ENCODE data around the gene GOLGA6L22. TPM values are rescaled to one million over a fixed set of nuclear protein-coding genes. Genes with fewer than 3 reads are reported as not detected.
"Not testable (repeated sequence)": the region's sequence is repeated elsewhere in the genome, so short reads cannot be mapped to it uniquely, and the experiment has no call there.

Gene GOLGA6L22, protein sequence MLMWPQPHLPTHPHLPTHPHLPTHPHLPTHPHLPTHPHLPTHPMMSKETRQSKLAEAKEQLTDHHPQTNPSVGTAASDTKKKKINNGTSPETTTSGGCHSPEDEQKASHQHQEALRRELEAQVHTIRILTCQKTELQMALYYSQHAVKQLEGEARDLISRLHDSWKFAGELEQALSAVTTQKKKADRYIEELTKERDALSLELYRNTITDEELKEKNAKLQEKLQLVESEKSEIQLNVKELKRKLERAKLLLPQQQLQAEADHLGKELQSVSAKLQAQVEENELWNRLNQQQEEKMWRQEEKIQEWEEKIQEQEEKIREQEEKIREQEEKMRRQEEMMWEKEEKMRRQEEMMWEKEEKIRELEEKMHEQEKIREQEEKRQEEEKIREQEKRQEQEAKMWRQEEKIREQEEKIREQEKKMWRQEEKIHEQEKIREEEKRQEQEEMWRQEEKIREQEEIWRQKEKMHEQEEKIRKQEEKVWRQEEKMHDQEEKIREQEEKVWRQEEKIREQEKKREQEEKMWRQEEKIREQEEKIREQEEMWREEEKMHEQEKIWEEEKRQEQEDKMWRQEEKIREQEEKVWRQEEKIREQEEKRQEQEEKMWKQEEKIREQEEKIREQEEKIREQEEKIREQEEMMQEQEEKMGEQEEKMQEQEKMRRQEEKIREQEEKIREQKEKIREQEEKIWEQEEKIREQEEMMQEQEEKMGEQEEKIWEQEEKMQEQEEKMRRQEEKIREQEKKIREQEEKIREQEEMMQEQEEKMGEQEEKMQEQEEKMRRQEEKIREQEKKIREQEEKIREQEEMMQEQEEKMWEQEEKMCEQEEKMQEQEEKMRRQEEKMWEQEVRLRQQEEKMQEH
- total RNA-seq, result not detected
- long read RNA-seq, result 0 reads

GRCh38 chr15:22458603-22459002 lies at the start of gene GOLGA6L22:
GOLGA6L22 (plus strand) TSS chr15:22458903; CDS start chr15:22458994, 91 bp downstream.
- DNase-seq (ENCODE audit: low spot score), result not testable (repeated sequence)

DNA sequence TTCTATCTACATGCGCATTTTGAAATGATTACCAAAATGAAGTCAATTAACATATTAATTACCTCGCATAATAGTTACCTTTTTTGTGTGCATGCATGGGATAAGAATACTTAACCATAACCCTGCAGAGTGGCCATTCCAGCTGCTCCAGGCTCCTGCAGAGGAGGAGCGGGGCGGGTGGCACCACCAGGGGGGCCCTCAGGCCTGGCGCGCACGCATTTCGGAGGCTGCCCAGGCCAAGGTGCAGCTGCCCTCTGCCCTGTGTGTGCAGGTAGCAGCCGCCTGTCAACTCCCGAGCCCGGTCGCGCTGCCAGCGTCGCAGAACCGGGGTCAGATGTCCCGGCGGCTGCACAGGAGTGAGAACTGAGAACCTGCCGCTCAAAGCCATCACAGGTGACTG lies 41.4 kb upstream of the GOLGA6L22 start:
- DNase-seq (ENCODE audit: low spot score), result not testable (repeated sequence)

GRCh38 chr15:22417795-22418194 lies 40.9 kb upstream of the GOLGA6L22 start:
- not testable (repeated sequence) for DNase-seq (ENCODE audit: low spot score)

DNA sequence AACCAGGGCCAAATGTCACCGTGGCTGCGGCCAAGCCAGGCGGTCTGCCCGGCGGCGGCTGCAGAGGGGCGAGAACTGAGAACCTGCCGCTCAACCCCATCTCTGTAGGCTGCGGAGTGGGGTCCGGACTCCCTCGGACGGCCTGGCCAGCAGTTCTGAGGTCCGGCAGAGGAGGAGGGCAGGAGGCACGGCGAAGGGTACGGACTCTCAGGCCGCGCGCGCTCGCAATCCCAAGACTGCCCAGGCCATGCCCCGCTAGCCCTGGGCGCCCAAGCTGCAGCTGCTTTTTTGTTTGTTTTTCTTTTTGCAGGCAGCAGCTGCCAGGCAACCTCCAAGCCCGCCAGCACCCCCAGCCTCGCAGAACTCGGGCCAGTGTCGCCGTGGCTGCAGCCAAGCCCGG lies 40.5 kb upstream of the GOLGA6L22 start:
- not testable (repeated sequence) for DNase-seq (ENCODE audit: low spot score)

- not testable (repeated sequence) for DNase-seq (ENCODE audit: low spot score)
These were observed 40.0 kb upstream of the GOLGA6L22 start for GRCh38 chr15:22418666-22419065.

GRCh38 chr15:22420340-22420739 lies 38.4 kb upstream of the GOLGA6L22 start:
- DNase-seq (ENCODE audit: low spot score), result not testable (repeated sequence)

- not testable (repeated sequence) for DNase-seq (ENCODE audit: low spot score)
These were observed 29.3 kb upstream of the GOLGA6L22 start for GRCh38 chr15:22429426-22429825.

DNA sequence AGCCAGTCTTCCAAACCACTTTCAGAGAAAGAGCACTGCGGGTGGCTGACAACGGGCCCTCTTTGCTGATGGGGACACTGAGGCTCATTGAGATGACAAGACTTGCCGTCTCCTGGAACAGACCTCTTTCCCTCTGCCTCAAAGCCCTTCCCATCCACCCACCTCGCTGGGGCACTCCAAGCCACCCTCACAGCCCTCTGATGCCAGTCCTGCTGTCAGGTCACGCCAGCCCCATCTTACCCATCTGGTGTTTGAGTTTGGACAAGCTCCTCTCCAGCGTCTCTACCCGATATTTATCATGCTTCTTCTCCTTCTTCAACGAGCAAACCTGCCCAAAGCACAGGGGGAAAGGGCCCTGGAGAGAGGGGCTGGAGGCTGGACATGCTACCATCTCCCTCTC lies 27.0 kb upstream of the GOLGA6L22 start:
- DNase-seq (ENCODE audit: low spot score), result not testable (repeated sequence)

- peak; percentile 88 for DNase-seq (ENCODE audit: low spot score)
These were observed 35.9 kb downstream of the GOLGA6L22 start for GRCh38 chr15:22494490-22495113.

- not testable (repeated sequence) for DNase-seq (ENCODE audit: low spot score)
These were observed 38.5 kb downstream of the GOLGA6L22 start for GRCh38 chr15:22497200-22497599.

- DNase-seq (ENCODE audit: low spot score), result not testable (repeated sequence)
These were observed 39.7 kb downstream of the GOLGA6L22 start for GRCh38 chr15:22498220-22498925.

- not testable (repeated sequence) for DNase-seq (ENCODE audit: low spot score)
These were observed 43.6 kb downstream of the GOLGA6L22 start for GRCh38 chr15:22502272-22502671.

DNA sequence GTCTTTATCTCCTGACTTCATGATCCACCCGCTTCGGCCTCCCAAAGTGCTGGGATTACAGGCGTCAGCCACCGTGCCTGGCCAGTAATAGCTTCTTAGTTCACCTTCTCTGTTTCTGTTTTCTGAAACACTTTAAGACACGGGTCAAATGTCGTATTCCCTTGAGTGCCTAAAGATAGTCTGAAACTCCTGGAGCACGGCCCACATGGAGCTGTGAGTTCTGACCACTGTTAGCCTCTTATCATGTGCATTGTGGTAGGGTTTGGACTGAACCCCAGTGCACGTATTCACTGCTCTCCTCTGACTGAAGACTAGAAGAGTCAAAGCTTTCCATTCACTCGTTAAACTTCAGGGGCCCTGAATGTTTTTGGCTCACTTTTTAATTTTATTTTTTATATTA lies 48.3 kb downstream of the GOLGA6L22 start:
- not testable (repeated sequence) for DNase-seq (ENCODE audit: low spot score)

DNA sequence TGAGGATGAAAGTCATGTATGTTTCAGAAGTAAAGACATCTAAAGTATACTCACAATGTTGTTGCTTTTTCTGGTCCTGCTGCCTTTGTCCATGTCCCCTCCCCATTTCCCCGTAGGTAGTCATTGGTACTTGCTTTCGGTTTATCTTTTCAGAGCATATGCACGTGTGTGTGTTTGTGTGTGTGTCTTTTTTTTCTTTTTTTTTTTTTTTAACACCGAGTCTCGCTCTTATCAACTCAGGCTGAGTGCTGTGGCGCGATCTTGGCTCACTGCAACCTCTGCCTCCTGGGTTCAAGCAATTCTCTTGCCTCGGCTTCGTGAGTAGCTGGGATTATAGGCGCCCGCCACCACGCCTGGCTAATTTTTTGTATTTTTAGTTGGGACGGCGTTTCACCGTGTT lies 57.4 kb downstream of the GOLGA6L22 start:
- not testable (repeated sequence) for DNase-seq (ENCODE audit: low spot score)
